HG03439 (cell line): ENCODE data around the gene LMLN.
"Not testable (repeated sequence)": the region's sequence is repeated elsewhere in the genome, so short reads cannot be mapped to it uniquely, and the experiment has no call there.

Experiments
- ATAC-seq: cut with Tn5 transposase; IDR thresholded peaks from one replicate; pipeline ENCODE4 v1.9.1; 2021; ENCODE audit warnings: mild to moderate bottlenecking, moderate library complexity; ENCODE audit not compliant: unreplicated experiment

Gene LMLN

DNA sequence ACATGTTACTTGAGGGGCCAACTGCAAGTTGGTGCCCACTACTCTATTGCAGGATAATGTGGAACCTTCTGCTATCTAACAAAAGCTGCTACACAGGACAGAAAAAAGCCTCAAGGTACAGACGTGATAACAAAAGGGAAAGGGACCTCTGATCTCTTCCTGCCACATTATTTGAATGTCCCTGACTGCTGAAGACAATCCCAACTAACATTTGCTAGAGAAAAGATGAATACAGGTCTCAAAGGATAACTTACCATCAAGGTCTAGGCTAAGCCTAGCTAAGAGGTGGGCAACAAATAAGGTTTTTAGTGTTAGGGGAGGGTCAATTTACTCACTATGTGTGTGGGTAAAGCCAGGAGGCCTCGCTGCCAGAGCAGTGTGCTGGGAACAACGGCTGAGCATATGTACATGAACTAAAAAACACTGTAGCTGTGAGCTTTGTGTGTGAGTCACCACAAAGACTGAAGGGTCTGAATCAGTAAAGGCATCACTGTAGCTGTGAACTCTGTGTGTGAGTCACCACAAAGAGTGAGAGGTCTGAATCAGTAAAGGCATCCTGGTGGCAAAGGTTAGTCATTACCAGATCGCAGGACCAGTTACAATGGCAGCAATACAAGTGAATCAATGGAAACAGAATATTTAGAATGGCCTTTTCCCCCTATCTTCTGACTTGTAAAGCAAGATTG, 111.7 kb downstream of the LMLN start:
- ATAC-seq = peak; percentile 96

DNA sequence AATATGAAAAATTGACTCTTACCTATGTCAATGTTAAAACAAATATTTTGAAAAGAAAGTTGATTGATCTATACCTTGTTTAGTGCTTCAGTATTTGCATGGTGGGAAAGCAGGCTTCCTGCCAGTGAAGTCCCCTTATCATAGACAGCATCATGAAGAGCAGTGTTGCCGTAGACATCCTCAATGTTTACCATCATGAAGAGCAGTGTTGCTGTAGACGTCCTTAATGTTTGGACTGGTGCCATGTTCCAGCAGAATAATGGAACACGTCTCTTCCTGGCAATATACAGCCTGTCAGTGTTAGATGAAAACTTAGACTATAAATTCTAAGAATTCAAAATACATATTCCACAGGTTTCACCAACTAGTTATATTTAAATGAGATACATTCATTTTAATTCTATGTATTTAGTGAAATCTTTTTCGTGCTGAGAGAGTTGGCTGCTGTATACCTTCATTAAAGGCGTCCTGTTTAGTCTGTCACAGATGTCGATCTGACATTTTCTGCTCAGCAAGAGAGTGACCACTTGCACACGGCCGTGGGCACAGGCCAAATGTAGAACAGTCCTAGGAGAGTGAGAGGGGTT, 116.8 kb downstream of the LMLN start:
- no peak for ATAC-seq

DNA sequence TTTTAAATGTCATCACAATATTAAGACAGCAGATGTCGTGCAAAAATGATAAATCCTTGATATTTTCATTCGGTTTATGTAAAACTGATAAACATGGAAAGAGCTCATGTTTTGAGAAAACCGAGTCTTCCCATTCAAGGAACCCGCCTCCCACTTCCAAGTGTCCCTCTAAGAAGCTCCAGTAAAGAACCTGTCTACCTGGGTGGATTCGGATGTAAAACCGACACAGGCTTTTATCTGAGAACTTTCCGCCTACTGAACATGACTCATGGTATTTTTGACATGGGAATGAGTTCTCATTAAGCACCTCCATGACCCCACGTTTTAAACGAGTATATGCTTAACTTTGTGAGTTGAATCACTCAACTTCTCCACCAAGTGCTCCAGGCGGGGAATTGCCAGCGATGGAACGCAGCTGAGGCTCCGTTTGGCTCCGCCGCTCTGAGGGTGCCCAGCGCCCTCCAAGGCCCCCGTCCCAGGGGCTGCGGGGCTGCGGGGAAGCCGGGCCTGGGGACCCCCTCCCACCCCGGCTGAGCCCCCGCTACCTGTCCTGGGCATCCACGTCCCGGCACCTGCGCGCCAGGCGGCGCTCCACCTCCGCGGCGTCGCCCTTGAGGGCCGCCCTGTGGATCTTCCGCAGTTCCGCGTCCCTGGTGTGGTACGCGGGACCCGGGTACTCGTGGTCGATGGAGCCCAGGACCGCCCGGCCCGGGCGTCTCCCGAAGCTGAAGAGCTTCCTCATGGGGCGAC, 119.9 kb downstream of the LMLN start:
- ATAC-seq = no peak

DNA sequence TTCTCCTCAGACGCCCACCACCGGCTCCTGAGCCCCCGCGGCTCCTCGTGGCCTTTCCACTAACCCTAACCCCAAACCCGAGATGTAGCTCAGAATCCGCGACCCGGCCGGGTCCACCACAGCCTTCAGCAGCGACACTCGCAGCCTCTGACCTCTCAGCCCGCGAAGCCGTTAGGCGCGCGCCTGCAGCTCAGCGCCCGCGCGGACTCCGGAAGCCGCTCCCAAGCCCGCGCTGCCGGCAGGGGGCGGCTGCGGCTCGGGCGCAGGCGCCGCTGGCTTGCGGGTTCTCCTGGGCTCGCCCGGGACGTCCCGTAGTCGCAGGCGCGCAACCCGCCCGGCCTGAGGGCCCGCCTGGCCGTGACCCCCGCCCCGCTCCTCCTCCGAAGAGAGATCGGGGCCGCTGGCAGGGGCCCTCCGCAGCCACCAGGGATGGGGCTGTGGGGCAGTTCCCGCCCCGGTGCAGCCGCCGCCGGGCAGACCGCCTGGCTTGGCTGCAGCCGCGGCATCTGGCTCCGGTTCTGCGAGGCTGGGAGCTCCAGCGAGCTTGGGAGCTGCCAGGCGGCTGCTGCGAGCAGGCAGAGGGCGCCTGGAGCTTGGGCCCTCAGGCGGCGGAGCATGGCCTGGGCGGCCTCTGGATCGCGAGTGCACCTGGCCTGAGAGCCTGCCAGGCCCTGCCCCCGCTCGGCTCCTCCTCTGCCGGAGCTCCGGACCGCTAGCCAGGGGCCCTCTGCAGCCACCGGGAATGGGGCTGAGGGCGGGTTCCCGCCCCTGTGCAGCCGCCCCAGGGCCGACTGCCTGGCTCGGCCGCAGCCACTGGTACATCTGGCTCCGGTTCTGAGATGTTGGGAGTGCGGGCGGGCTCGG, 120.7 kb downstream of the LMLN start:
- no peak for ATAC-seq

DNA sequence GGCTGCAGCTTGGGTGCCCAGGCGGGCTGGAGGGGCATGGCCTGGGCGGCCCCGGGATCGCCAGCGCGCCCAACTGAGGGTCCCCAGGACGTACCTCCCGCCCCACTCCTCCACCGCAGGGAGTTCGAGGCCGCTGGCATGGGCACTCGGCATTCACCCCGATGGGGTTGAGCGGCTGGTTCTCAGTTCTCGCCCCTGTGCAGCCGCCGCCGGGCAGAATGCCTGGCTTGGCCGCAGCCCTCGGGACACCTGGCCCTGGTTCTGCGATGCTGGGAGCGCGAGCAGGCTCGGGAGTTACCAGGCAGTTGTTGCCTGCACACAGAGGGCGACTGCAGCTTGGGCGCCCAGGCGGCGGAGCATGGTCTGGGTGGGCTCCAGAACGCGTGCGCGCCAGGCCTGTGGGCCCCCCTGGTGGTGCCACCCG, 121.4 kb downstream of the LMLN start:
- ATAC-seq = no peak

DNA sequence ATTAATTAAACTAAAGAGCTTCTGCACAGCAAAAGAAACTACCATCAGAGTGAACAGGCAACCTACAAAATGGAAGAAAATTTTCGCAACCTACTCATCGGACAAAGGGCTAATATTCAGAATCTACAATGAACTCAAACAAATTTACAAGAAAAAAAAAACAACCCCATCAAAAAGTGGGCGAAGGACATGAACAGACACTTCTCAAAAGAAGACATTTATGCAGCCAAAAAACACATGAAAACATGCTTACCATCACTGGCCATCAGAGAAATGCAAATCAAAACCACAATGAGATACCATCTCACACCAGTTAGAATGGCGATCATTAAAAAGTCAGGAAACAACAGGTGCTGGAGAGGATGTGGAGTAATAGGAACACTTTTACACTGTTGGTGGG, 122.2 kb downstream of the LMLN start:
- ATAC-seq = not testable (repeated sequence)

DNA sequence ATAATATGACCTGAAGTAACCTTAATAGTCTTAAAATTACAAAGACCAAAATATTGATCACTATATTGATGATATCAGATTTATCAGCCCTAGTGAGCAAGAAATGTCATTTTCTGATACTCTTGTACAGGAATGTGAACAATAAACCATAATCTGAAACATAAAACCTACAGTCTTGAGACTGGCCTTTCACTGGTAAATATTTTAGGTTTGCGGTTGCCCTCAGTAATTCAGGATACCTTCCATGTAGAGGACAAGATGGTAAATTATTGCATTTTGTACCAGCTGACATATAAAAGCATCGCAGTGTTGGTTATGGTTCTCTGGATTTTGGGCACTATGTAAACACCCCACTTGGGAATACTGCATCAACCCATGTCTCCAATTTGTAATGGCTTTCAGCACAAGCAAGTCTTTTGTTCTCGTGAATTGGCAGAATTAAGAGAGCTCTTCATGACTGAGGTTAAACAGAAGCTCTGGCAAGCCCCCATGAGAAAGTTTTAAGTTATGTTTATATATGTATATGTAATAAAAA, 128.5 kb downstream of the LMLN start:
- no peak for ATAC-seq

DNA sequence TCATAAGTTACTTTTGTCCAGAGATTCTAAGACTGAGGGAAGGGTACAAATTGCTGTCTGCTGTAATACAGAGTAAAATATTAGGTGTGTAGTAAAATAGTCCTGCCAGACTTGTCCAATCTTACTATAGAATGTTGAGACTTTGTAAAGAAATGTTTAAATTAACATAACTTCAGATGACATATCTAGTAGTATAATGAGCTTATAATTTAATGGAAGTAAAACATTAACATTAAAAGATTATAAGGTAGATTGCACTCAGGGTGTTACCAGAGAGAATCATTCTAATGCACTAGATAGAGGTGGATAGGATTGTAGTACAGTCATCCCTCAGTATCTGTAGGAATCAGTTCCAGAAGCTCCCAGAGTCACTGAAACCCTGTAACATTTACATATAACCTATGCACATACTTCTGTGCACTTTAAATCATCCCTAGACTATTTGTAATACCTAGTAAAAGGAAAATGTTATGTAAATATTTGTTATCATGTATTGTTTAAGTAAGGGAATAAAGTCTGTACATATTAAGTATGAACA, 130.8 kb downstream of the LMLN start:
- no peak for ATAC-seq

DNA sequence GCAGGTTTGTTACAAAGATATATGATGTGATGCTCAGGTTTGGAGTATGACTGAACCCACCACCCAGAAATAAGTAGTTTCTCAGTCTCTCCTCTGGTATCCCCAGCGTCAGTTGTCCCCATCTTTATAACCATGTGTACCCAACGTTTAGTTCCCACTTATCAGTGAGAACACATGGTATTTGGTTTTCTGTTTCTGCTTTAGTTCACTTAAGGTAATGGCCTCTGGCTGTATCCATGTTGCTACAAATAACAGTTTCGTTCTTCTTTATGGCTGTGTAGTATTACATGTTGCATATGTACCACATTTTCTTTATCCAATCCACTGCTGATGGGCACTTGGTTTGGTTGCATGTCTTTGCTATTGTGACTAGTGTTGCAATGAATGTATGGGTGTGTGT, 132.3 kb downstream of the LMLN start:
- ATAC-seq = no peak

DNA sequence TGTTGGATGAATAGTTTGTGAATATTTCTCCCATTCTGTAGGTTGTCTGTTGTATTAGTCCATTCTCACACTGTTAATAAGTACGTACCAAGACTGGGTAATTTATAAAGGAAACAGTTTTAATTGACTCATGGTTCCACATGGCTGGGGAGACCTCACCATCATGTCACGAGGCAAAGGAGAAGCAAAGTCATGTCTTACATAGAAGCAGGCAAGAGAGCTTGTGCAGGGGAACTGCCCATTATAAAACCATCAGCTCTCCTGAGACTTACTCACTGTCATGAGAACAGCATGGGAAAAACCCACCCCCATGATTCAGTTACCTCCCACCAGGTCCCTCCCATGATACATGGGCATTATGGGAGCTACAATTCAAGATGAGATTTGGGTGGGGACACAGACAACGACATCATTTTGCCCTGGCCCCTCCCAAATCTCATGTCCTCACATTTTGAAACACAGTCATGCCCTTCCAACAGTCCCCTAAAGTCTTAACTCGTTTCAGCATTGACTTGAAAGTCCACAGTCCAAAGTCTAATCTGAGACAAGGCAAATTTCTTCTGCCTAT, 133.2 kb downstream of the LMLN start:
- no peak for ATAC-seq
